Measurements from ENCODE around the gene SLC6A3. TPM values are rescaled to one million over a fixed set of nuclear protein-coding genes. Genes with fewer than 3 reads are reported as not detected.

The SLC6A3 gene
- total RNA-seq, 4 donors from 2014 or later, result 0.16 TPM; not detected in 3

DNA sequence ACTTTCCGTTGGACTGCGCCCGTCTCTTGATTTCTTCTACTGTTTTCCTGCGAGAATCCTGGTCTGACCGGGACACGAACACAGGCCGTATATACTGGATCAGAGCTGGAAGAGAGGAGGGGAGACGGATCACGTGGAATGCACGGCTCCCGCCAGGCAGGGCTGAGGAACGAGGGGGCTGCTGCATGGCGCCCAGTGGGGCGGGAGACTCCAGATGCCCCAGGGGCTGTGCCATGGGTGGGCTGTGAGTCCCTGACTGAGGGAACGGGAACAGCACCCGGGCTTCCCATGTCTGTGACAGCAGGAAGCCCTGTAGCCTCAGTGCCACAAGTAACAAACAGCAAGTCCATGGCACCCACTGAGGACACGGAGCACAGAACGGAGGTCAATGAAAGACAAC lies 44.5 kb upstream of the SLC6A3 start:
- no peak for TF ChIP-seq POLR2A (IDR thresholded peaks at IDR 0.05)
- TF ChIP-seq, protein P1, sequence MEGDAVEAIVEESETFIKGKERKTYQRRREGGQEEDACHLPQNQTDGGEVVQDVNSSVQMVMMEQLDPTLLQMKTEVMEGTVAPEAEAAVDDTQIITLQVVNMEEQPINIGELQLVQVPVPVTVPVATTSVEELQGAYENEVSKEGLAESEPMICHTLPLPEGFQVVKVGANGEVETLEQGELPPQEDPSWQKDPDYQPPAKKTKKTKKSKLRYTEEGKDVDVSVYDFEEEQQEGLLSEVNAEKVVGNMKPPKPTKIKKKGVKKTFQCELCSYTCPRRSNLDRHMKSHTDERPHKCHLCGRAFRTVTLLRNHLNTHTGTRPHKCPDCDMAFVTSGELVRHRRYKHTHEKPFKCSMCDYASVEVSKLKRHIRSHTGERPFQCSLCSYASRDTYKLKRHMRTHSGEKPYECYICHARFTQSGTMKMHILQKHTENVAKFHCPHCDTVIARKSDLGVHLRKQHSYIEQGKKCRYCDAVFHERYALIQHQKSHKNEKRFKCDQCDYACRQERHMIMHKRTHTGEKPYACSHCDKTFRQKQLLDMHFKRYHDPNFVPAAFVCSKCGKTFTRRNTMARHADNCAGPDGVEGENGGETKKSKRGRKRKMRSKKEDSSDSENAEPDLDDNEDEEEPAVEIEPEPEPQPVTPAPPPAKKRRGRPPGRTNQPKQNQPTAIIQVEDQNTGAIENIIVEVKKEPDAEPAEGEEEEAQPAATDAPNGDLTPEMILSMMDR (IDR thresholded peaks at IDR 0.05), result no peak
- TF ChIP-seq EP300 (IDR thresholded peaks at IDR 0.05), result no peak
- no peak for TF ChIP-seq POLR2AphosphoS5 (IDR thresholded peaks at IDR 0.05)
- WGBS, result 94% methylated on average over 18 of the region's 18 CpGs
- Histone ChIP-seq H3K4me1 (no peaks in the 10 kb centered on the region), H3K27me3 (no peaks in the 10 kb centered on the region), H3K4me3 (no peak overlapping the region), H3K9me3 (no peaks in the 10 kb centered on the region), H3K36me3 (peaks cover 61% of the 10 kb centered on the region), H3K27ac (no peak overlapping the region)
- no peak for DNase-seq (ENCODE audit: low spot score in 2 of 2)

DNA sequence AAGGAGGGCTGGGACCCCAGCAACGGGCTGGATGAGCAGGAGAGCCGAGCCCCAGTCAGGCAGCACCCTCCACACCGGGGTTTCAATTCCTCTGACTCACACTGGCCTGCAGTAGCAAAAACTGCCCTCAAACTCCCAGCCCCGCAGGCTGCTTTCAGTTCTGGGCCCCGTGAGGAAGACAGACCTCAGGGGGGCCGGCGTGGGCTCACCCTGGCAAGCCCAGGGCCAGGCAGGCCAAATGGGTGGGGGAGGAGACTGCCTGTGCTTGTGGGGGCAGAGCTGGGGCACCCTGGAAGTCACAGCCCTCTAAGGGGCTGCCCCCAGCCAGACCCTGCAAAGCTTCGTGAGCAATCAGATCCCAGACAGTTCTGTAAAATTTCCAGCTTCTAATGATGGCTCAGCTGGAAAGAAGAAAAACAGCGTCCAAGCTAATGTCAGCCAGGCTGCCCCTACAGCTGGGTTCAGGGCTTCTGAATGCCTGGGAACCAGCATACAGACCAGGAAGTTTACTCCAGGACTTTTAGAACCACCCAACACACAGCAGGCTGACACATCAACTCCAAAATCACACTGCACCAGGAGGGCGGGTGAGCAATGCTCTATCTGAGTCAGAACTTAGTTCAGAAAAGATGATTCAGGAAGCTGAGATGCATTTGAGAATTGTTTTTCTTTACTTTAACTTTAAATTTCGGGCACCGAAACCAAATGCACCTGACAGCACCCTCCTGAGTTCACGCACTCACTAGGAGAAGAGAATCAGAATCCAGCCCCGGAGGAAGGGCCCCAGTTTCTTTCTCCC lies 43.8 kb upstream of the SLC6A3 start:
- DNase-seq (ENCODE audit: low spot score in 2 of 2), result no peak
- peaks cover 55% of the 10 kb centered on the region for H3K36me3 ChIP-seq
- no peak for TF ChIP-seq POLR2AphosphoS5 (IDR thresholded peaks at IDR 0.05)
- TF ChIP-seq, protein P1 (IDR thresholded peaks at IDR 0.05), result no peak
- no peak for TF ChIP-seq POLR2A (IDR thresholded peaks at IDR 0.05)
- TF ChIP-seq EP300 (IDR thresholded peaks at IDR 0.05), result no peak
- H3K4me1 ChIP-seq, result no peaks in the 10 kb centered on the region
- no peak overlapping the region for H3K27ac ChIP-seq
- no peaks in the 10 kb centered on the region for H3K27me3 ChIP-seq
- 80% methylated on average over 13 of the region's 14 CpGs for WGBS
- H3K4me3 ChIP-seq, result no peak overlapping the region
- H3K9me3 ChIP-seq, result no peaks in the 10 kb centered on the region

DNA sequence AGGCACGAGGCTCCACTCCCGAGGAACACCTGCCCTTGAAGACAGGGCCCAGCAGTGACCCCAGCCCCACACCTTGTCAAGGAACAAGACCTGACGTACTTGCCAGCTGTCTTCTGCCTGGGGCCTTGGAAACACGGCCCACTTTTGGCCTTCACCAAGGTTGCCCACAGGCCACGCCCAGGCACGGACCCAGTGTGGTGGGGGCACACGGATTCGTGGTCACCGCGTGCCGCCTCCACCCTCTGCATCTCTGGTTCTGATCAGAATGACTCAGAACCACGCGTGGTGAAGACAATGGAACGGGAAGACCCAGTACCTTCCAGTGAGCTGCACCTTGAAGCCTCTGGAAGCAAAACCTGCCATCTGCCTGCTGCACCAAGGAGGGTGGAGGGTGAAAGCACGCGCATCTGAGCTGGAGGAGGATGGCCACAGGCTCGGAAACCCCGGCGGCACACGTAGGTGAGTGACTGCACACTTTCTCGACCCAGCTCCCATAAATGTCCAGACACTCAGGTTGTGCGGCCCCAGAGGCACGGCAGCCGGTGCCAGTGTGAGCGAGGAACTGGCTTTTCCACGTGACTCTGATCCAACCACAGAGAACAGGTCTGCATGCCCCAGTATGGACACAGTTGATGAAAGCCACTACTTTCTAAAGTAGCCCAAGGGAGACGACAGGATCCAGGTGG lies 42.0 kb upstream of the SLC6A3 start:
- no peak overlapping the region for H3K4me3 ChIP-seq
- peaks cover 45% of the 10 kb centered on the region for H3K36me3 ChIP-seq
- TF ChIP-seq, protein P1 (IDR thresholded peaks at IDR 0.05), result no peak
- no peak for TF ChIP-seq EP300 (IDR thresholded peaks at IDR 0.05)
- no peak for TF ChIP-seq POLR2AphosphoS5 (IDR thresholded peaks at IDR 0.05)
- no peak for TF ChIP-seq POLR2A (IDR thresholded peaks at IDR 0.05)
- H3K27me3 ChIP-seq, result no peaks in the 10 kb centered on the region
- no peaks in the 10 kb centered on the region for H3K4me1 ChIP-seq
- no peaks in the 10 kb centered on the region for H3K9me3 ChIP-seq
- WGBS, result 84% methylated on average over 19 of the region's 27 CpGs
- no peak overlapping the region for H3K27ac ChIP-seq
- no peak for DNase-seq (ENCODE audit: low spot score in 2 of 2)

DNA sequence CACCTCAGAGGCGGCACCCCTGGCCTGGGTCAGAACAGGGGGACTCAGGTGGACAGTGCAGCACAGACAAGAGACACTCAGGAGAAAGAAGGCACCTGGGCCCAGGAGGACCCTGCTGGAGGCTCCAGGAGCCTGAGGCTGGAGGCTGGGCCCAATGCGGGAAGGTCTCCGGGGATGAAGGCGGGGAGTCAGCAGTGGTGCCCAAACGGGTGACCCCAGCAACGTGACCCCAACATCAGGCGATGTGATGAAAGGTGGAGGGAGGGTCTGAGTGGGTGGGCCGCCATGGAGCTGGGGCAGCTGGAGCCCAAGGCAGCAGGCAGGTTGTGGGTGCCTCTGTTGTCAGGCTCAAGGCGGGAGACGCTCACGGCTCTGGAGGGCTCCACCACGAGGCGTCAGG lies 41.0 kb upstream of the SLC6A3 start:
- no peak for DNase-seq (ENCODE audit: low spot score in 2 of 2)

More for the DNA sequence above, 41.0 kb upstream of the SLC6A3 start:
- H3K36me3 ChIP-seq, result peaks cover 38% of the 10 kb centered on the region
- no peaks in the 10 kb centered on the region for H3K9me3 ChIP-seq
- 97% methylated on average over 12 of the region's 13 CpGs for WGBS
- TF ChIP-seq, protein P1 (IDR thresholded peaks at IDR 0.05), result no peak
- no peak for TF ChIP-seq EP300 (IDR thresholded peaks at IDR 0.05)
- no peak for TF ChIP-seq POLR2A (IDR thresholded peaks at IDR 0.05)
- no peak for TF ChIP-seq POLR2AphosphoS5 (IDR thresholded peaks at IDR 0.05)
- H3K27me3 ChIP-seq, result no peaks in the 10 kb centered on the region
- no peak overlapping the region for H3K4me3 ChIP-seq
- H3K27ac ChIP-seq, result no peak overlapping the region
- H3K4me1 ChIP-seq, result no peaks in the 10 kb centered on the region

Measured in suprapubic skin (tissue), 4 donors.